ENCODE measurements around the gene RBM3.

DNA sequence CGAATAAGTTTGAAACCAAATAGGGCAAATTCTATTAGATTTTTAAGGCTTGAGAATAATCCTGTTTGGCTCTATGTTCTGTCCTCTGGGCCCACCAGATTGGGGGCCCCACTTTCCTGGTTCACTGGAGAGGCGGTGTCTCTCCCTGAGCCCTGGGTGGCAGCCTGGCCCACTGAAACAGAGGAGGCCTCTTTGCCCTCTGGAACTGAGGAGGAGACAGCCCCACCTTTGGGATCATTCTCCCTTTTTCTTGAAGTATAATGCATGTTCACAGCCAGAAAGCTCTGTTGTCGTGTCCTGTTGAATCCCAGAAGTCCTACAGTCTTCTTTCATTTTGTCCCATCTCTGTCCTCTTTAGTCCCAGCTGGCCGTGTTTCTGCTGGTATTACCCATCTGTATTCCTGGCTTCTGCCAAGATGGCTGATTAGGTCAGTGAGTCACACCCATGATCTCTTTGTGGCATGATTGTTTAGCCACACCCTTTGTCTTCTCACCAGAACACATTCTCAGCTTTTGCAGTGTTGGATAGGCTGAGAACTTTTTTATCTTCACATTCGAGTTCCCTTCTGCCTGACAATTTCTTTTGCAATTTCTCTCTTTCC, 42.8 kb upstream of the RBM3 start:
- TF ChIP-seq, protein P1, sequence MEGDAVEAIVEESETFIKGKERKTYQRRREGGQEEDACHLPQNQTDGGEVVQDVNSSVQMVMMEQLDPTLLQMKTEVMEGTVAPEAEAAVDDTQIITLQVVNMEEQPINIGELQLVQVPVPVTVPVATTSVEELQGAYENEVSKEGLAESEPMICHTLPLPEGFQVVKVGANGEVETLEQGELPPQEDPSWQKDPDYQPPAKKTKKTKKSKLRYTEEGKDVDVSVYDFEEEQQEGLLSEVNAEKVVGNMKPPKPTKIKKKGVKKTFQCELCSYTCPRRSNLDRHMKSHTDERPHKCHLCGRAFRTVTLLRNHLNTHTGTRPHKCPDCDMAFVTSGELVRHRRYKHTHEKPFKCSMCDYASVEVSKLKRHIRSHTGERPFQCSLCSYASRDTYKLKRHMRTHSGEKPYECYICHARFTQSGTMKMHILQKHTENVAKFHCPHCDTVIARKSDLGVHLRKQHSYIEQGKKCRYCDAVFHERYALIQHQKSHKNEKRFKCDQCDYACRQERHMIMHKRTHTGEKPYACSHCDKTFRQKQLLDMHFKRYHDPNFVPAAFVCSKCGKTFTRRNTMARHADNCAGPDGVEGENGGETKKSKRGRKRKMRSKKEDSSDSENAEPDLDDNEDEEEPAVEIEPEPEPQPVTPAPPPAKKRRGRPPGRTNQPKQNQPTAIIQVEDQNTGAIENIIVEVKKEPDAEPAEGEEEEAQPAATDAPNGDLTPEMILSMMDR (IDR thresholded peaks at IDR 0.05; ENCODE audit: insufficient read depth, low read length) = no peak
- TF ChIP-seq POLR2AphosphoS5 (IDR thresholded peaks at IDR 0.05; ENCODE audit: low read depth) (no peak), REST (IDR thresholded peaks at IDR 0.05; ENCODE audit: insufficient replicate concordance, low read depth) (no peak), GABPA (IDR thresholded peaks at IDR 0.05; ENCODE audit: low read depth) (no peak)
